Femur (tissue), 1 donor: ENCODE measurements around the gene CYFIP1.
A peak's percentile ranks its signal among the peaks of the same experiment; 100 is the strongest.

ENCODE experiments used
- DNase-seq: peaks from one replicate; pipeline ENCODE4 v3.0.0-alpha.2; 2017

Gene CYFIP1

DNA sequence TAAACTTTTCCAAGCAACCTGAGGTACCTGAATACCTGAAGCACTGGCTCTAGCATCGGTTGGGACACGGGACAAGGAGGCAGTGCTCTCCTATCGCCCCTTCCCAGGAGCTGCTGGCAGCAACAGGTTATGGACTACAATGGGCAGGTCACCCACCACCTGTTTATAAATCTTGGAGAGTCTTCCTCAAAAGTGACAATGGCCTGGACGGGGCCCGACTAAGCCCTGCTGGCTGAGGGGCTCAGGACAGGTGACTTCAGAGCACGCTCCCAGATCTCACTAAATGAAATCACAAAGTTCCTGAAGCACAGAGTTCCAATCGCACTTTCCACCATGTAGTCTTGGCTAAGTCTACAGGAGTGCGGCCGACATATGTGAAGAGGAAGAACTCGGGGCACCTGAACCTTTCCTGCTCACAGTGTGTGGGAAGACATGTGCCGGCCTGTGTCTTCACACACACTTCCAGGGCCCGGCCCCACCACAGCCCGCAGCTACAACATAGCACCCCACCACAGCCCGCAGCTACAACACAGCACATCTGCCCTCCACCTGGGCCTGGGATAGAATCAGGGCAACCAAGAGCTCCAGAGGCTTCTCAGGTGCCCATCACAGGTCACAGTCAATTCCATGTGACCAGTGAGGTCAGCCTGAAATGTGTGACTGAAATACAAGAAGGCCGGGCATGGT lies 12.9 kb downstream of the CYFIP1 start:
- DNase-seq: no peak

DNA sequence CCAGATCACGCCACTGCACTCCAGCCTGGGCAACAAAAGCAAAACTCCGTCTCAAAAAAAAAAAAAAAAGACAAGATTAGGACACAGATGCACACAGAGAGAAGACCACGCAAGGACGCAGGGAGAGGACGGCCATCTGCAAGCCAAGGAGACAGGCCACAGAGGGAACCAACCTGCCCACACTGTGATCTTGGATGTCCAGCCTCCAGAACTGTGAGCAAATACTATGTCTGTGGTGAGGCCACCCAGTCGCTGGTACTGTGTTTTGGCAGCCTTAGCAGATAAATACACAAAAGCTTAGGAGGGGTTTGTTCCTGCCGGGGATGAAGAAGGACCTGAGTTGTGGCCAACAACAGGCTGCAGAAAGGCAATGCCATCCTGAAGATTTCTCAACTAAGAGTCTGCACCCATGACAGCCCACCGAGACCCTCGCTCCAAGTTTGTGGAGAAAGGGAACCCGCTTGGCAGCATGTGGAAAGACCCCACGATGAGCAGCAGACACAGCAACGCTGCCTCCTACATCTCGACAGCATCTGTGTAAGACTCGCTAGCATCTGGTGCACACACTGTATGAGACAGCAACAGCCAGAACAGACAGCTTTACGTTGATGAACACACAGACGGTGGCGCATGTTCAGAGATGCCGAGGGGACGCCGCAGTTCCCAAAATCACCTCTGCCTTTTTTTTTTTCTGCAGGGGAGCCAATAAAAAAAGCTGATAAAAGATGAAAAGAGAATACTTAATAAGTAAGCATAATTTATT lies 13.7 kb downstream of the CYFIP1 start:
- DNase-seq: no peak

DNA sequence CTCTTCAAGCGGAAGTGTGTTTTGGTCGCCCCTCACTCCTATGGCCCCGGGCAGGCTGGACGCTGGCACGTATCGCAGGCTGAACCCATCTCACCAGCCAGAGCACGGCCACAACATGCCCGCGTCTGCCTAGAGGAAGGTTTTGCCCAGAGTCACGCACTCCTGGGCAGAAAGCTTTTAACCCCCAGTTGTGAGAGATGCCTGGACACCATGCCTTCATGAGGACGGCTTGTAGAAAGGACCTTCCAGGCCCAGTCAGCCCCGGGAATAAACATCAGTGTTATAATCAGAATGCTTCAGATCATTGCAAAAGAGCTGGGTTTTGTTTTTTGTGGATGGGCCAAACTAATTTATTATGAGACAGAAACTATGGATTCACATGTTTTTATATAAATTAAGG lies 16.5 kb downstream of the CYFIP1 start:
- no peak for DNase-seq

DNA sequence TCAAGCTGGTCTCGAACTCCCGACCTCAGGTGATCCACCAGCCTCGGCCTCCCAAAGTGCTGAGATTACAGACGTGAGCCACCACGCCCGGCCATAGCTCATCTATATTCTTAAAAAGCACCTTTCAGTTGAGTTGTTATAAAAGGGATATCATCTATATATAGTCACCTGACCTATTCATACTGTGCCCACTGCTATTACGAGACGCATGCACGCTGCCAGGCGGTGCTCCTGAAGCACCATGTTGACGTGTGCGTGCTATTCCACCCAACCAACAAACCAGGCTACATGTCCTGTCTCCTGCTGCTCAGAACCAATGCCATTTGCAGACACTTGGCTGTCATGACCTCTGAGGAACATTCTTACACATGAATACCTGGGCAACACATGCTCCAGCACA lies 17.6 kb downstream of the CYFIP1 start:
- DNase-seq: no peak

DNA sequence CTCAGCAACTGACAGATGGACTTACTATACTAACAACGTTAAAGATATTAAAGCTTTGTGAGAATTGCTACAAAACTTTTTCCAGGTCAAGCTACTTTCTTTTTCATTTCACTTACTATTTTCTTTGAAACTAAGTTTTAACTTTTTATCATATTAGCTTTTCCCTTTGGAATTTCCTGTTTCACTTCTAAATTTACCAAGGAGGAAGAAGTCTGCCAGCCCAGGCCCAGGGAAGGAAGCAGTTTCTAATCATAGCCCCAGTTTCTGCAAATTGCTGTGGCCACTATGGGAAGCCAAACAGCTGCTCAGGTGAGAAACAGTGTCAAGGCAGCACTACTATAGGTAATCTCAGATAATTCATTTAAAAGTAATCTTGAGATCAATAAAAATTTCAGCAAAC lies 18.4 kb downstream of the CYFIP1 start:
- DNase-seq: no peak

DNA sequence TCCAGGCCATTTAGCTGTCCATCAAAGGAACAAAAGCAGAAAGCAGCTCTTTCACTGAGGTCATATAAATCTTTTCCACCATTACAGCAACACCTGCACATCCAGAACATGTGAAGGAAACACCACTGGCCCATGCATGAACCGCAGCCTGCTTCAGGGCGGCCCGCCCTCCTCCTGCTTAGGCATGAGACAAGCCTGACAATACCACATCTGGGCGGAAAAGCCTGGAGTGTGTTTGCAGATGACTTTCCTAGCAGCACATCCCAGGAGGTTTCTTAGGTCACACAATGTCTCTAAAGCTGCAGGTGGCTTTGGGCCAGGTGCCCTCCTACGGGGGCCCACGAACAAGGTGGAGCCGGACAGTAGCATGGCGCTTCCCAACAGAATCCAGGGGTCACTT lies 19.6 kb downstream of the CYFIP1 start:
- no peak for DNase-seq

DNA sequence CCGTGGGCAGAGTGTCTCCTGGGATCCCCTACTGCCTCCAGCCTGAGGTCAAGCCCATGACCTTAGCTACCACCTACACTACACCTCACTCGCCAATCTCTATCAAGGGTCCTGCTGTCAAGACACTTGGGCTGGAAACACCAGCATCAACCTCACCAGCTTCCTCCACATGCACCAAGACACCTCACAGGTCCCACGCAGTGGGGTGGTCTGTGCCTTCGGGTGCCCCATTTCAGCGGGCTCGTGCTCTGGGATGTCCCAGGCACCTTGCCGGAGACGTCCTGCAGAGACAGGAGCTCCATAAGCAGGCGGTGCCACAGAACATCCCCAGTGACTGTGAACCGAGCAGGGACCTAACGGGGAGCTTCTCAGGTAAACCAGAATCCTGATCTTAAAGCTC lies 20.0 kb downstream of the CYFIP1 start:
- no peak for DNase-seq

DNA sequence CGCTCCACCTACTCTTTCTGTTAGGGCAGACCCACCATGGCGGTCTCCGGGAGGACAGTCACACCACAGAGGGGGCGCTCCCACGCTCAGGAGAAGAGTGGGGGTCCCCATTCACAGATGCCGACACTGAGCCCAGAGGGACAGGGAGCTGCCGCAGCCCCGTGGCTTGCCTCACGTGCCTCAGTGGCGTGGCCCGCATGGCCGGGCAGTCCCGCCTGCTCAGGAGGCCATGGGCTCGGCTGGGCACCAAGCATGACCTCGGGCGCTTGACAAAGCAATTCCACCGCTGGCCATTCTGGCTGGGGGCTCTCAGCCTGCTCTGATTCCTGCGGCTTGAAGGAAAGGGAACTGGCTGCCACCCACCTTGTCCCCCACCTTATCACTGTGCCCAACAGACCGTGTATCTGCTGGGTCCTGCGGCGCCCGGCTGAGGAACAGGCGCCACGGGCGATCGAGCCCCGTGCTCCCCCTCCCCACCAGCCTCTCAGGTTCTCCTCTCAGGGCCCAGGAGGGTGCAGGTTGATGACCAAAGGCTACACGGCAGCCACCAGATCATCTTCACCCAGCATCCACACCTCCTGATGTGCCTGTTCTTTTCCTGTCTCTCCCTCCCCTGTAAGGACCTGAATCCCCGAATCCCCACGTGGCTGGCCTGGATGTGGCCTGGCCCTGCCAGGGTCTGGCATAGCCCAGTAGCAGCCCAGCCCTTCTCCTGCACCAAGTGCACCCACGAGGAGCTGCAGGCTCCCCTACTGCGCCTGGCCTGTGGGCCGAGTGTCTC lies 20.7 kb downstream of the CYFIP1 start:
- no peak for DNase-seq

DNA sequence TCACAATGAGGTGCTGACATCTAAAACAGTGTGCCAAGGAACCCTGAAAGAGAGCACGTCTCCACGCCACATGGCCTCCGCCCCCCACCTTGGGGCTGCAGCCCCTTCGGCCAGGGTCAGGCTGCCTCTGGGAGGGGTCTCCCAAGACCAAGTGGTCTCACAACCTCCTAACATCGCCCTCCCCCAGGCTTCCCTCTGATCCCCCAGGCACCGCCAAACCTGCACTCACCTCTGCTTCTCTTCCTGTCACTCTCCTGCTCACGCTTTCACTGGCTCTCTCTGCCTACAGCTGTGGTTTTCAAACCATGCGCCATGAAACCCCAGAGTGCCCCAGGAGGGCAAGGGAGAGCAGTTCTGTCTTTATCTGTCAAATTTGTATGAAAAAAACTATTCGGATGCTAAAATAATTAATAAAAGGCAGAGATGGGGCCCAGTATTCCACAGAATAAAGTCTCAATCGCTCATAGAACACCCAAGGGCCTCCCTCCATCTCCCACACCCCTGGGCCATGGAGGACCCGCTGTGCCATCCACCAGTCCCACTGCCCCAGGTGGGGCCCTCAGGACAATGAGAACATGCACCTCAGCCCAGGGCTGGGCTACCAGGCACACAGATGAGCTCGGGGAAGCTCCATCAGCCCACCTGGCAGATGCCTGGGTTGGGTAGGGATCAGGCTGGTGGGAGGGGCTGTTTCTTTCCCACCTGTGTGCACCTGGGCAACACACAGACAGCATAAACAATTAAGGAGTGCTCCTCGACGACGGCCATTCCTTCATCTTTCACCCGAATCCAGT lies 21.5 kb downstream of the CYFIP1 start:
- DNase-seq: no peak

DNA sequence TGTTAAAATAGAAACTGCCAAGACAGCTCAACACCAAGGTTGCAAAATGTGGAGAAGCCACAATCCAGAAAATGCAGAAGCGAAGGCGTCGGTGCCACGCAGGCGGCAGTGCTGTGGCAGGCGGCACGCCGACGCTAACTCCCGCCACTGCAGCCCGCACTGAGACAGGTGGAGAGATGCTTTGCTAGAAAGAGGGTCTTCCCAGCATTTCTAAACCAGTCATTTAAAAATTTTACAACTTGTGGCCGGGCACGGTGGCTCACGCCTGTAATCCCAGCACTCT lies 23.2 kb downstream of the CYFIP1 start:
- DNase-seq: no peak

DNA sequence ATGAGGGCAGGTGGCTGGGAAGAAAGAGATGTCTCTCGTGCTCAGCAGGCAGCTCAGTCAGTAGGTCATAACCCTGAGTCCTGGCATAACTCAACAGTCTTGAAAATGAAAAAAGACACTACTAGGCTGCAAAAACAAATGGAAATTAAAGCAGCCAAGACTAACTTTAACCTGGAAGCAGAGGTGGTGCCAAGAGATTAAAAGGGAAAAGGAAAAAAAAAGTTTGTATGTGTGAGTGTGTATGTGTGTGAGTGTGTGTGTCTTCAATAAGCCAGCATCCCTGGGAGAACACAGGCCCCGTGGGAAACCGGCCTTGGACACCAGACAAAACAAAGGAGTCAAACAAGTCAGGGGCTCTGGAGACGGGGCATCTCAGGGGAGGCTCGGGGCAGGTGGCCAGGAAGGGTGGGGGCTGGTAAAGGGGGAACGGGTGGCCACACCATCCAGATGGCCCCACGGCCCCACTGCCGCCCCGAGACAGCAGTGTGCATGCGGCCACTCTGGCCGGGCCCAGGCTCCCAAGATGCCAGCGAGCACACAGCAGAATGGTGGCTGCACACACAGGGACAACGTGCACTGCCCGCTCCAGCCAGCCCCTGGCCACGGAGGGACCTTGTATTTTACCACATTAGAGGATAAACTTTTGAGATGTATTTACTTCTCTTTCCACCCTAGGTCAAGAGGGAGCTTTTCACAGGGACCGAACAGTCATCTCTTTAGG lies 23.8 kb downstream of the CYFIP1 start:
- DNase-seq: no peak

DNA sequence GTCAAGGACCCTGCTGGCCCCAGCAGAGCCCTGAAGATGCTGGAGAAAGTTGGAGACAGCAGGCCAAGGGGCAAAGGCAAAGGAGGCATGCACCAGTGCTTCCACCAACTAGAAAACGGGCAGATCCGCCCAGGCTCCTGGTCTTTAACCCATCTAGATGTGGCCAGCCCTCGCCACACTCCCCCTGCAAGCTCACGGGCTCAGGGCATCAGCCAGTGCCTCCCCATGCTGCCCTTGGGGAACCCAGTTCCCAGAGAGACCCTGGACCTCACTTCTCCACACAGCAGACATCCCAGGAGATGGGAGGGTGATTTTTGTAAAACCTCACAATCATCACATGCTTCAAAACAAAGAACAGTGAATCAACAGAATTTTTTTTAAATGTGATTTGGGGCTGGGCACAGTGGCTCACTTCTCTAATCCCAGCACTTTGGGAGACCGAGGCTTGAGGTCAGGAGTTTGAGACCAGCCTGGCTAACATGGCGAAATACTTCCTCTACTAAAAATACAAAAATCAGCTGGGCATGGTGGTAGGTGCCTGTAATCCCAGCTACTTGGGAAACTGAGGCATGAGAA lies 24.5 kb downstream of the CYFIP1 start:
- DNase-seq: no peak

DNA sequence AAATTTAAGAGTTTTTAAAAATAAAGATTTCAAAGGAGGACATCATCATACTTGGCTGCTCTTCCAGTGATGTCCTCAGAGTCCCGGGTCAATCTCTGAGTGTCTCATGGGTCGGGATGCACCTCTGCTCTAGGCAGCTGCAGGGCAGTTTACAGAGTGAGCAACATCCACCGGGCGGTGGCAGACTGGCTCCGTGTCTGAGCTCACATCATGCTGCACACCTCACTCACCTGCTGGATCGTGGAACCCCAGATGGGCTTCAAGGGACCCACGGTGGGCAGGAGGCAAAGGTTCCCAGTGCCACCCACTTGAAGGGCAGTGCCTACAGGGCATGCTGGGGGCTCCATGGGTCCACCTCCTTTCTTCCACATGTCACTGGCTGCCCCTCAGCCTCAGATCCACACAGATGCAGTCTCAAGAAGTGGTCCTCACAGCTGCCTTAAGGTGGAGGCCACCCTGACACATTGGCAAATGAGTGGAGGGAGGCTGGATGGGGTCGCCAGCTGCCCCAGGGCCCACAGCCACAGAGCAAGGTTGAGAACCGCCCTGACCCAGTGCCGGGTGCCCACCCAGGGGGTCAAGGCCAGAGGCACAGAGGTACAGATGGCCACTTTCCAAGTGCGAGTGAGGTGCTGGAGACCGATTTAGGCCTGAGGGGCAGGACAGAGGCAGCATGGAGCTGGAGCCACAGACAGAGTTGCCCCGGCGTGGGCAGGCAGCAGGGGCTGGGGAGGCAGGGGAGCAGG lies 25.2 kb downstream of the CYFIP1 start:
- DNase-seq: no peak

DNA sequence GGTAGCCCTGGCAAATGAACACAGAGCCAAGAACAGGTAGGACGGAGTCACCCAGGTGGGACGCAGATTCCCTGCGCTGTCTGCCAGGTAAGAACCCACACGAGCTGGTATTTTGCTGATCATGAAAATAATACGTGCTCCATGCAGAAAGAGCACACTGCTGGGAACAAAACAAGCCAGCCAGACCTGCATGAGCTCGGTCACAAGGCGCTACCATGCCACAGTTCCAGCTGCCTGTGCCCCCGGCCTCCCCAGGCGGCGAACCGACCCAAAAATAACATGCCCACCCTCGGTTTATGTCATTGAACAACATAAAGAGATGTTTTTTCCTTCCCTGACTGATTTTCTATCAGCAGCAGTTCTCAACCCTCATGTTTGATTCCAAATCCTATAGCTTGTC lies 25.8 kb downstream of the CYFIP1 start:
- no peak for DNase-seq

DNA sequence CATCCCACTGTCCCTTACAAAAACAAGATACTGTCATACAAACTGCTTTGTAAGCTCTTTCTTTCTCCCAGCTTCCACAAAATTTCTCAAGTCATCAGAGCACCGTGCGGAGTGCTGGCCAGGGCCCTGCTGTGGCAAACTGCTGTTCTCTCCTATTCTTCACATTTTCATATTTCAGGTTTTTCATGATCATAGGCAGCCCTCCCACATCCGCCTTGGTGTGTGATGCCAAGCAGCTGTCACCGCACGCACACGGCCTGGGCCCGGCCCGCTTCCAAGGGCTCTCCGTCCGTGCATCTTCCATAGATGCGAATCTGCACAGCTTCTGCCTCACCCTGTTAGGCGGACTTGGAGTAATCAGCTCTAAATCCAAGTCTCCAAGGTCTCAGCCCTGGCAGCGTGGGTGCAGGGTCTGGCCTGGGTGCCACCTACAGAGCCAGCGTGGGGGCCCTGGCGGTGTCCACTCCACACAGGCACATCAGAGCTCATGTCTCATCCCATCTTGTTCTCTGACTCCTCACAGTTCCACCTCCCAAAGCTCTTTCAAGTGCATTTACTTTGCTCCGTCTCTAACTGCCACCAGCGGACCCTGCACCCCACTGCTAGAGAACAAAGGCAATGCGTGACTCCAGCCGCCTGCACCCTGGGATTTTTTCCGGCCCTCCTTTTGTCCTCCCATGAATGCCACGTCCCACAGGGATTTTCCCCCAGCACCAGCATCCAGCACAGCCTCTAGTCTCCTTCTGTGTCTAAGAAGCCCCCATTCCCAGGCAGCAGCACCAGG lies 27.2 kb downstream of the CYFIP1 start:
- no peak for DNase-seq

DNA sequence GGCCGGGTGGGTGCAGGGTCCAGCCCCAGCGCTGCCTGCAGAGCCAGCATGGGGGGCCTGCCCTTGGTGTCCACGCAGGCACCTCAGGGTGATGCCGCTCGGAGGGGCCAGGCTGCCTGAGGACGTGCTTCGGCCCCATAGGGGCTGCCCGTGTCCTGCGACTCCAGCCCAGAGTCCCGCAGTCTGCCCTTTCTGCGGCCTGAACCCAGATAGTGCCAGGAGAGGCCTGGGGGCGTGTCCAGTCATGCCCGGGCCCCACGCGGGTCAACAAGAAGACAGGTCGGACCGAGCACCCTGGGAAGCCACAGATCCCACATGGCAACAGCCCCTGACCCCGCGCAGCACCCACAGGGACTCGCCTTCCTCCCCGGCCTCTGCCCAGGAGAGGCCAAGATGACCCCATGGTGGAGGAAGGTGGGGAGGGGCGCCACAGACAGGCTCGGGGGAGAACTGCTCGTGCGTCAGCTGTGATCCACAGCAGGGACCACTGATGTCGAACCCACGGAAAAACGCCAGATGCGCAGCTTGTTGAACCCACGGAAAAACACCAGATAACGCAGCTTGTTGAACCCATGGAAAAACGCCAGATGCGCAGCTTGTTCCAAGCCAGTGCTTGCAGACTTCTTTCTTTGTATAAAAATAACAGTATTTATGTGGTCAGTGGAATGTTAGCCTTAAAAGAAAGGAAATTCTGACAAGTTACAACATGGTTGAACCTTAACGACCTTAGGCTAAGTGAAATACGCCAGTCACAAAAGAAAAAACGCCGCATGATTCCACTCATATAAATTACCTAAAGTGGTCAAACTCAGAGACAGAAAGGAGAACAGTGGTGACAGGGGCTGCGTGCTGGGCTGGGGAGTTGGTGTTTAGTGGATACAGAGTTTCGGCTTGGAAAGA lies 28.5 kb downstream of the CYFIP1 start:
- no peak for DNase-seq

DNA sequence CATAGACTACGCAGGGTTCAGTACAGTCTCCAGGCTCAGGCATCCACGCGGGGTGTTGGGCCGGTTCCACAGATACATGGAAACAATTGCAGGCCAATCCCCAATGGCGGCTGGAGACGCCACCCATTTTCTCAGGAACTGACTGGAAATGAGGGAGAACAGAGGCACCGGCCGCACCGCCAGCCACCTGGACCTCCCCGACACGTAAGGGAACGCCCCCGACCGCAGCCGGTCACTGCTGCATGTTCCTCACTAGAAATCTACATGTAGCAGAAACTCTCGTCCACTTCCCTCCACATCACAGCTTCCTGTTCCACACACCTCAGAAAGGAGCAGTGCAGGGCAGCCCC lies 29.2 kb downstream of the CYFIP1 start:
- DNase-seq: no peak

DNA sequence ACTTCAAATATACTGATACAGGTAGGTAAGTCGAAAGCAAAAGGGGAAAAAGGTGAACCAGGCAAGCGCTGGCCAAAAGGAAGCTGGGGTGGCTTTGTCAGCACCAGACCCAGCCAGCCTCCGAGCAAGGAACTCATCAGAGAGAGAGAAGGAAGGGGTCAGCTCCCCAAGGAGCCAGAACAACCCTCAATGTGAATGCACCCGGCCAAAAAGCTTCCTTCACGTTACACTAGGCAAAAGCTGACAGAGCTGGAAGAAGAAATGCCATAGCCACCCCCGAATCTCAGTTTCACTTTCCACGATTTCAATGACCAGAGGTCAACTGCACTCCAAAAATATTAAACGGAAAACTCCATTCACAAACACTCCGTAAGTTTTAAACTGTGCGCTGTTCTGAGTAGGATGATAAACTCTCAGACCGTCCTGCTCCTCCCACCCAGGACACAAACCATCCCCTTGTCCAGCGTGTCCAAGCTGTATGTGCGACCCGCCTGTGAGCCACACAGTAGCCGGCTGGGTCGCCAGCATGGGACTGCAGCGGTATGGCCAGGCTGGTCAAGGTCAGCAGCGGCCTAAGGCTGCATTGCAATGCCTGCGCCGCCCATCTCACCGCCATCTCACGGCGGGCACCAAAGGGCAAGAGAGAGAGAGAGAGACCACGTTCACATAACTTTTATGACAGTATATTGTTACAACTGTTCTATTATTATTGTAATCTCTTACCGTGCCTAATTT lies 29.7 kb downstream of the CYFIP1 start:
- no peak for DNase-seq

DNA sequence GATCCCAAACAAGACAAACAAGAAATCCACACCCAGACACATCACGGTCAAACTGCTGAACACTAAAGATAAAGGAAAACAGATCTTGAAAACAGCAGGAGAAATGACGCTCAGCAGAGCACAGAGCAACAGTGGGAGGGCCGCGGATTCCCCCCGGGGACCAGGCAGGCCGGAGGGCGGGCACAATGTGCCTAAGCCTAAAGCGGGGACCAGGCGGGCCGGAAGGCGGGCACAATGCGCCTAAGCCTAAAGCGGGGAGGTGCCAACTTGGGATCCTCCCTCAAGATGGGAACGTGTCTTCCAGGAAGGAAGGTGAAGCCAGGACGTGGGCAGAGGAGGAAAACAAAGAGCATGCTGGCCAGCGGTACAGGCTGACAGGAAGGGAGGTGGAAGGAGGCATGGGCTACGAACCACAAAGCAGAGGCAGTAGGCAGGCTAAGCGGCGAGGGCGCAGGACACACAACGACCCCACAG lies 31.1 kb downstream of the CYFIP1 start:
- peak; percentile 59 for DNase-seq
